GM19438 (cell line): ENCODE measurements around the gene SLC4A1AP.
"Not testable (repeated sequence)": the region's sequence is repeated elsewhere in the genome, so short reads cannot be mapped to it uniquely, and the experiment has no call there.

Experiments used
- ATAC-seq: cut with Tn5 transposase; IDR thresholded peaks from one replicate; pipeline ENCODE4 v1.9.1; 2021; ENCODE audit warnings: low read depth; ENCODE audit not compliant: unreplicated experiment

The SLC4A1AP gene

GRCh38 chr2:27663285-27664153 is at the start of gene SLC4A1AP, which contains the start of gene SUPT7L:
Gene SLC4A1AP, plus strand, starts transcription at chr2:27663889. Its CDS starts 26 bp downstream, at chr2:27663915.
Gene SUPT7L, minus strand, starts transcription at chr2:27663614. Its CDS starts 1,422 bp downstream, at chr2:27662192.
- peak; percentile 72 for ATAC-seq

GRCh38 chr2:27613985-27614384 is 49.7 kb upstream of the SLC4A1AP start:
- ATAC-seq = no peak

- ATAC-seq = no peak
Observed at GRCh38 chr2:27615316-27615715, 48.4 kb upstream of the SLC4A1AP start.

- no peak for ATAC-seq
Observed at GRCh38 chr2:27621524-27621923, 42.2 kb upstream of the SLC4A1AP start.

GRCh38 chr2:27622921-27623384 is 40.7 kb upstream of the SLC4A1AP start:
- no peak for ATAC-seq

- ATAC-seq = no peak
Observed at GRCh38 chr2:27624943-27625342, 38.7 kb upstream of the SLC4A1AP start.

- ATAC-seq = not testable (repeated sequence)
Observed at GRCh38 chr2:27626323-27626722, 37.4 kb upstream of the SLC4A1AP start.

GRCh38 chr2:27626921-27627320 is 36.8 kb upstream of the SLC4A1AP start:
- not testable (repeated sequence) for ATAC-seq

GRCh38 chr2:27627963-27628766 is 35.5 kb upstream of the SLC4A1AP start:
- peak; percentile 18 for ATAC-seq

GRCh38 chr2:27628767-27629709 is 34.7 kb upstream of the SLC4A1AP start, which contains the start of the genes CCDC121 and GPN1:
Gene CCDC121, minus strand, starts transcription at chr2:27629012. Its CDS starts 1,213 bp downstream, at chr2:27627799.
Gene GPN1, plus strand, starts transcription at chr2:27629050. Its CDS starts 9 bp downstream, at chr2:27629059.
- peak; percentile 99 for ATAC-seq

- ATAC-seq = not testable (repeated sequence)
Observed at GRCh38 chr2:27630257-27630656, 33.4 kb upstream of the SLC4A1AP start.

GRCh38 chr2:27634291-27634690 is 29.4 kb upstream of the SLC4A1AP start:
- ATAC-seq = no peak

- no peak for ATAC-seq
Observed at GRCh38 chr2:27636766-27637165, 26.9 kb upstream of the SLC4A1AP start.

GRCh38 chr2:27638037-27638637 is 25.6 kb upstream of the SLC4A1AP start:
- no peak for ATAC-seq

GRCh38 chr2:27638709-27639108 is 25.0 kb upstream of the SLC4A1AP start:
- ATAC-seq = no peak

GRCh38 chr2:27640722-27641245 is 22.9 kb upstream of the SLC4A1AP start:
- ATAC-seq = no peak

GRCh38 chr2:27645197-27645596 is 18.5 kb upstream of the SLC4A1AP start:
- ATAC-seq = no peak

GRCh38 chr2:27647289-27647688 is 16.4 kb upstream of the SLC4A1AP start:
- no peak for ATAC-seq

- ATAC-seq = no peak
Observed at GRCh38 chr2:27647737-27648136, 16.0 kb upstream of the SLC4A1AP start.
